CD1c-positive myeloid dendritic cell (primary cell): ENCODE measurements around the gene APOBEC3H.

Experiments
- DNase-seq: peaks from one replicate; pipeline ENCODE4 v3.0.0-alpha.2; 2016; ENCODE audit errors: extremely low spot score

The APOBEC3H gene

DNA sequence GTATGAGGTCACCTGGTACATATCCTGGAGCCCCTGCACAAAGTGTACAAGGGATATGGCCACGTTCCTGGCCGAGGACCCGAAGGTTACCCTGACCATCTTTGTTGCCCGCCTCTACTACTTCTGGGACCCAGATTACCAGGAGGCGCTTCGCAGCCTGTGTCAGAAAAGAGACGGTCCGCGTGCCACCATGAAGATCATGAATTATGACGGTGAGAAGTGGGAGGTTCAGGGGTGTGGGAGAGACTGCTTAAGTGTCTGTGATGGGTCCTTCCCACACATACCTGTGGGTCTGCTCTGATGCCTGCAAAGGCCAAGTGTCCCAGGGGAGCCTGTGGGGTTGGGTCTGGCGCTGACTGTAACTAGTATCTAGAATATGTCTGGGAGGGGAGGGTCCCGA, 16.0 kb upstream of the APOBEC3H start:
- DNase-seq: no peak

DNA sequence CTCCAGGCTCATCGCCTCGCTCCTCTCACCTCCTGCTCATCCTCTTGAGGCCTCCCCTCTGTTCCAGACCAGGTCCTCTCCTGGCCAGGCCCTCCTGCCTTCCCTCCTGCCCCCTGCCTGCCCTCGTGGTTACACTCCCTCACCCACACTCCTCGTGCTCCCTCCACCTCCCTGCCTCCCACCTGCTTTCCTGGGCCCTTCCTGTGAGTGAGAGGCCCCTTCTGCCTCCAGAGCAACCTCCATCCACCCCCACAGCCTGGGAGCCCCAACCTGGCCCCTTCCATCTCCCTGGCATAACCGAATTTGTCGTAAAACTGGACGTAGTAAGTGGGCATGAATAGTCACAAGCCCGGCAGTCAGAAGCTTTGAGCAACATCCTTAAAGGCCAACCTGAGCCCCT, 15.4 kb upstream of the APOBEC3H start:
- no peak for DNase-seq

GRCh38 chr22:39083212-39084165, 13.6 kb upstream of the APOBEC3H start:
- DNase-seq: no peak

- DNase-seq: no peak
Observed at GRCh38 chr22:39084666-39085065, 12.4 kb upstream of the APOBEC3H start.

DNA sequence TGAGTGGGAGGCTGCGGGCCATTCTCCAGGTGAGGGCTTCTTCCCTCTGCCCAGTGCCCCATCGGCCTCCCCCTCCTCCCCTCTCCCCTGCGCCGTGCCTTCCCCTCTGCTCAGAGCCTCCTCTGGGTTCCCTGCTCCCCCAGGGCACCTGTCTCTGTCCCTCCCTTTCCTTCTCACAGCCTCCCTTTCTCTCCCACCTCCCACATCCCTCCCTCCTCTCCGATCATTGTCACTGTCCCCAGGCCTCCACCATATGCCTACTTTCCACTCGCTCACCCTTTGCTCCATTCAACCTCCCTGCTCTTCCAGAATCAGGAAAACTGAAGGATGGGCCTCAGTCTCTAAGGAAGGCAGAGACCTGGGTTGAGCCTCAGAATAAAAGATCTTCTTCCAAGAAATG, 9.9 kb upstream of the APOBEC3H start:
- DNase-seq: no peak

DNA sequence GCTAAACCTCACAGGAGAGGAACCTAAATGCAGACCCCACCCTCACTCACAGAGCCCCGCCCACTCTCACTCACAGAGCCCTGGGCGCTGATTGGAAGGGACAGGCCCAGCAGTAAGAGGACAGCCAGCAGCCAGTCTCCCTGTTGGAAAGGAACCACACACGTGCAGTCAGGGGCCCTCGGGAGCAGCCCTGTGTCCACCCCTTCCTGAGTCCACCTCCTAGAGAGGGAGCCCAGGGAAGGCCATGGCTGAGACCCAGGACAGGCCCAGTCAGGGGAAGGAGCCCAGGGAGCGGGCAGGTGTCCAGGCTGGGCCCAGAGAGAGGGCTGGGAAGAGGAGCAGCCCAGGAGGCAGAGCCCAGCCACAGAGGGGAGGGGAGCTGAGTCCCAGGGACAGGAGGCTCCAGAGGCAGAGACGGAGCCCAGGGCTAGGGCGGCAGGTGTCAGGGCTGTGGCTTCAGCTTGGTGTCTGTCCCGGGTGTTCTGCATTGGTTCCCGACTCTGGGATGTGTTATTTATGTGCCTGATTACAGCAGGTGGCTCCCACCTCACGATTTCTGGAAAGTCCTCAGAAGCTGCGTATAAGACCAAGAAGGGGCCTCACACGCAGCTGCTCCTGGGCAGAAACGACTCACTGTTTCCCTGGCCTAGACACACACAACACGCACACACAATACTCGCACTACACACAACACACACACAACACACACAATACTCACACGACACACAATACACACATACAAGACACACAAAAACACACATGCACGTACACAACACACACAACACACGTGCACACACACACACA, 9.0 kb upstream of the APOBEC3H start:
- no peak for DNase-seq

DNA sequence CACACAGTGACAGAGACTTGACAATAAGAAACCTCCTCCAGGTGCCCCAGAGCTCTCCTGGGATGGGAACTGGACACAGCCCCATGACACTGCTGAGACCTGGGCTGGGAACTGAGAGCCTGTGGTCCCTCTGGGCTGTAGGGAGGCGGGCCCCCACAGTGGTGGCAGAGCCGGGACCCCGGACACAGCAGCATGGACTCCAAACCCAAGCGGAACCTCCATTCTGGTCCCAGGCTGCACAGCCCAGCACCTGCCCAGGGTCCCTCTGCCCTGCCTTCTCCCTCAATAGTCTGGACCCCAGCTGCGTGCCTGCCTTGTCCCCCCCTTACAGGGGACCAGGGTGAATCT, 8.4 kb upstream of the APOBEC3H start:
- no peak for DNase-seq

DNA sequence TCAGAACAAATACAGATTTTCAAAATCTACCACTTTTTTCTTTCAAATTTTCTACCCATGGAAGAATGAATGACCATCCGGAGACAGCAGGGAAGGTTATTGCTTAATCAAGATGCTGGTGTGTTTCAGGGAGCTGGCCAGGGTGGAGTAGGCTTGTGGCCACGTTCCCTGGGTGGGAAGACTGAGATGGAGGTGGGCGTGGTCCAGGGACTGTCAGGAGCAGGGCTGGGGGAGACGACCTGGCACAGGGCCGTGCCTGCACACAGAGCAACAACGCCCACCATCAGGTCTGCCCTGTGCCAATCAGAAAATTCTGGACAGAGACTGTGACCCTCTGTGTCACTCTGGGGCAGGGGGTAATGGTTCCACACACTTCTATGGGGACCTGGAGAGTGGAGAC, 7.1 kb upstream of the APOBEC3H start:
- DNase-seq: no peak

DNA sequence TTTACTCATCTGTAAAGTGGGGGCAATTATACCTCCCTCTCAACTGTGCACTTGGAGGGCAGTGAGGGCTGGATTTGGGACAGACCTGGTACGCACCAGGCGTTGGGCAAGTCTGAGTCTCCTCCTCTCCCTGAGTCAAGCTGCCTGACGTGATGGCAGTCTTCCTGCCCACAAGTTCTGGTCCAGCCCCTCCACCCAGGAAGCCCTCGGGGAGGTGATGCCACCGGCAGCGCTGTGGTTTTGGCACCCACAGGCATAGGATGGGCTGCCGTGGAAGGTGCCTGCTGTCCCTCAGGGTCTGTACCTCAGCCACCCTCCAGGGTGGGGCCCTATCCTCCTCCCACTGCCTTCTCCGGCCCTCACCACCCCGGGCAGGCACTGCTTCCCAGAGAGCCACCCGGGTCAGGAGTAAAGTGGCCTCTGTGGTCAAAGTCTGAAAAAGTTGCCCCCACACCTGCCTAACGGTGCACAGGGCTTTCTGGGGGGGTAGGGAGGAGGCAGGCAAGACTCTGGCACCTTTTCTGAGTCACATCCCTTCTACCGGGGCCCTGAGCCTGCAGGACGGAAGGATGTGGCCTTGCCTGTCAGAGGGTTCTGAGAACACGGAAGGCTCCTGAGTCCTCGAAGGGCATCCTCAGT, 6.5 kb upstream of the APOBEC3H start:
- DNase-seq: peak; percentile 47

GRCh38 chr22:39091126-39092081, 5.6 kb upstream of the APOBEC3H start:
- DNase-seq: no peak

DNA sequence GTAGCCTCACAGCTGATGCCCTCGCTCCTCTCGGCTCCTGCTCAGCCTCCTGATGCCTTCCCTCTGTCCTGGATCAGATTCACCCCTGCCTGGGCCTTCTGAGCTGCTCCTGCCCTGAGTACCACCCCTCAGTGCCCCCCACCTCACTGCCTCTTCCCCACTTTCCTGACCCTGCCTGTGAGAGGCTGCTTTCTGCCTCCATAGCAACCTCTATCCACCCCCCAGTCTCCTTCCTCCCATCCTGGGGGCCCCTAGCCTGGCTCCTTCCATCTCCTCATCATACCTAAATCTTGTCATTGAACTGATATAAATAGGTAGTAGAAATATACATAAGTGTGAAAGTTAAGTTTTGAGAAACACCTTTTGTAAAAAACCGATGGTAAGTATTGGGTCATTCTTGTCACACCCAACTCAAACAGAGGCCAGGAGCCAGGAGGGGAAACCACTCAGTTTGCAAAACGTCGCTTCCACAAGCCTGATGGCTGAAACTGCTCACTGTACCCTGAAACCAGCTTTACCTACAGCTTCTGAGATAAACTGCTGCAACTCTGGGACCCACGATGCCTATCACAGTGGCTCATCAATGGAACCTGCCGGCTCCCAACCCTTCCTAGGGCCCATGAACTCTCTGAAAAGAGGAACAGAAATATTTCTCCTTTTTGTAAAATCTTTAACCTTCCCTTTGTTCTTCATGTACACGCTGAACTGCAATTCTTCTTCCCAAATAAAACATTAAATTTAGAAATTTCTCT, 4.8 kb upstream of the APOBEC3H start:
- peak; percentile 15 for DNase-seq

- no peak for DNase-seq
Observed at GRCh38 chr22:39094717-39095389, 2.2 kb upstream of the APOBEC3H start.

DNA sequence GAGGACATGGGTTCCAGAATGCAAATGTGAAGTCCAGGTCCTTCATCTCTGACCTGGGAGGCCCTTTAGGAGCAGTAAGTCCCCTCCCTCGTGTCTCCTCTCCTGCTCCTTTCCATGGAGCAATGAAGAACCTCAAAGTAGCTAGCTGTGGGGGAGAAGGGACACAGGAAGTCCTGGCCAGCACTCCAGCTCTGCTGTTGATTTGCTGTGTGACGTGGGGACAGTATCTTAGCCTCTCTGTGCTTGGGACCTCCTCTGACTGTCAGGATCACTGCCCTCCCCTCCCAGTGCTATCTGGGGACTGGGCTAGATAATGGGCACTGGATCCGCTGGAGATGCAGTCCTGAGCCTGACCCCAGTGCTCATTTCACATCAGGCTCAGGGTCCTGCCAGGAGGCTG, 1.1 kb upstream of the APOBEC3H start:
- DNase-seq: no peak

DNA sequence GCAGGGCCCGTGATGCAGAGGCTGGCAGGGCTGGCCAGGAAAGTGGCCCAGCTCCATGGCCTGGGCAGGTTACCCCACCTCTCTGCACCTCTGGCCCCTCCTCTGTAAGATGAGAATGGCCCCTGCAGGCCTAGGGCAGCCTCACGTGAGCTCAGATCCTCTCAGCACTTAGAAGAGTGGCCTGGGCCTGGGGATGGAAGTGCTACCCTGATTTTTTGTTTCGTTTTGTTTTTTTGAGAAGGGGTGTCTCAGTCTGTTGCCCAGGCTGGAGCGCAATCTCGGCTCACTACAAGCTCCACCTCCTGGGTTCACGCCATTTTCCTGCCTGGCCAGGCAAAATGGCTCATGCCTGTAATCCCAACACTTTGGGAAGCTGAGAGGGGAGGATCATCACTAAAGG, 982 bp downstream of the APOBEC3H start:
- no peak for DNase-seq

- no peak for DNase-seq
Observed at GRCh38 chr22:39098576-39098975, 1.5 kb downstream of the APOBEC3H start.

- DNase-seq: no peak
Observed at GRCh38 chr22:39101226-39101625, 4.2 kb downstream of the APOBEC3H start.

DNA sequence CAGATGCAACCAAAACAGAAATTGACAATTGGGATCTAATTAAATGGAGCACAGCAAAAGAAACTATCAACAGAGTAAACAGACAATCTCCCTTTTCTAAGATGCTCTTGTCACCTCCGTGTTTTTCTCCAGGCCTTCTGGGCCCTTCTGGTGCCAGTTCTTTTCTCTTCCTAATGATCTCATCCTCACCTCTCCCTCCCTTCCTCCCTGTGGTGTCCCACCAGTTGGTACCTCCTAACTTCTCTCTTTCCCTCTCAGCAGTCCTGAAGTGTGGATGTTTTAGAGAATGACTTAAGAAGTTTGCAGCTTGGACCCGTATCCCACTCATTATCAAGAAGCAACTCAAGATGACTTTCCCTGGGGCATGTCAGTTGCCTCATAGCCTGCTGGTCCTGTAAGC, 6.4 kb downstream of the APOBEC3H start:
- DNase-seq: no peak

DNA sequence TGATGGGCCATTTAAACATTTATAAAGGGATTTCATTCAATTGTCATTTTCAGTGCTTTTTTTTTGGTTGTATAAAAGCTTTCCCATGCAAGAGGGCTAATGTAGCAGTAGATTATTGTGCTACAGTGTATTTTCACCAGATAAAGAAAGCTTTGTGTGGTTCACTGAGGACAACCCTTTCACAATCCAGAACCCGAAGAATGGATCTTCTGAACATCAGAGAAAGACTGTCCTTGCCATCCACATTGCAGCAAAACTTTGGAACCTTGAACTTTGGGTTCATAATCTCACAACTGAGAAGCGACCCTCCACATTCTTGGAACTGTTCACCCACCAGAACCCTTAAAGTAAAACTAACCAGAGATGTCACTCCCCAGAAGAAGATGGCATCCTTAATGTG, 9.3 kb downstream of the APOBEC3H start:
- DNase-seq: no peak

DNA sequence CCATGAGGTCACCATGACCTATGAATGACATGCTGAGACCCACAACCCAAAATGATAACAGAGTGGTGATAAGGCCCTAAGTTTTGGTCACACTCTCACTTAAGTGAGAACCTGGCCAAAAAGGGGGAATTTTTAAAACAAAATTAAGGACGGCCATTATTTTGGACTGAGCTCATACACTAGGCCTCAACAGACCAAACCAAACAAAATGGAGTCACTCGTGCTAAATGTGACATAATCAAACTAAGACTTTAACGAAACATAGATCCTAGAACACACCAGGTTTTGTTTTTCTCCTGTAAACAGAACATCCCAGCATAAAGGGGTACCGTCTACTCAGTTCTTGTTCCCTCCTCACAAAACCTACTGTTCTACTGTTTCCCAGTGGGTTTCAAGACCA, 11.4 kb downstream of the APOBEC3H start:
- no peak for DNase-seq

GRCh38 chr22:39109361-39109760, 12.3 kb downstream of the APOBEC3H start:
- DNase-seq: no peak
